ENCODE data around the gene MAMDC4. TPM values are rescaled to one million over a fixed set of nuclear protein-coding genes. Genes with fewer than 3 reads are reported as not detected.

The MAMDC4 gene
- total and polyA plus RNA-seq, 2 experiments from 2014 or later, result 8.5 to 12.7 TPM

DNA sequence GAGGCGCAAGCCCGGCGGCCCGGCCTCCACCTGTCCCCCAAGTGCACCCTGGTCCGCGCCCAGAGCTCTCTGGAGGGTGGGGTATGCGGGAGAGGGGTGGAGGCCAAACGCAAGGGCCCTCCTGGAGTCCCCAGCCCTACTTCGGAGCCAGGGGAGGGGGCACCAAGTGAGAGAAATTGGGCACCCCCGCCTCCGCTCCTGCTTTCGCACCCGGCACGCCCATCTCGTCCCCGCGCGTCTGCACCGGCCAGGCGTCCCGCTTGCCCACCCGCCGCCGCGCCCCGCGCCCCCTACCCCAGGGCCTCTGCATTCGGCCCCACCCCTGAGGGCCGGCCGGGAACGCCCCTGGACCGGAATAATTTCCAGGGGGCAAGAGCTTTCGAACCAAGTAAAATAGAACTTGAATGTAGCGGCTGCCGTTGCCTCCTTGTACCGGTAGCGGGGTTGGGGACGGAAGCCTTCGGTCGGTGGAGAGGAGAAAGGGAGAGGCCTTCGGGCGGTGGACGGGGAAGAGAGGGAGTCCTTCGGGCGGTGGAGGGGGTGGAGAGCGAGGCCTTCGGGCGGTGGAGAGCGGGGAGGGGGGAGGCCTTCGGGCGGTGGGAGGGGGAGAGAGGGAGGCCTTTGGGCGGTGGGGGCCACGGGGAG is 3.6 kb upstream of the MAMDC4 start:
- Histone ChIP-seq H3K27ac (peak overlapping the region; percentile 92), H3K4me2 (peak overlapping the region; percentile 86), H3K9me3 (ENCODE audit: low read depth) (no peaks in the 10 kb centered on the region), H3K4me3 (peak overlapping the region; percentile 86), H3K4me1 (ENCODE audit: insufficient read depth) (peaks cover 8% of the 10 kb centered on the region), H4K20me1 (ENCODE audit: insufficient read depth, poor library complexity, severe bottlenecking) (peaks cover 12% of the 10 kb centered on the region), H2AFZ (peak overlapping the region; percentile 55), H3K27me3 (no peaks in the 10 kb centered on the region), H3K9me2 (replicated peaks; ENCODE audit: insufficient read depth) (no peaks in the 10 kb centered on the region), H3K36me3 (replicated peaks; ENCODE audit: insufficient read depth, low read depth) (no peaks in the 10 kb centered on the region), H3K79me2 (peaks cover 12% of the 10 kb centered on the region)
- DNase-seq (ENCODE audit: low spot score), result peak; percentile 76
- WGBS (ENCODE audit: low lambda C conversion rate, missing lambda C conversion rate), result 0% methylated on average over 17 of the region's 53 CpGs
- TF ChIP-seq, protein P1, sequence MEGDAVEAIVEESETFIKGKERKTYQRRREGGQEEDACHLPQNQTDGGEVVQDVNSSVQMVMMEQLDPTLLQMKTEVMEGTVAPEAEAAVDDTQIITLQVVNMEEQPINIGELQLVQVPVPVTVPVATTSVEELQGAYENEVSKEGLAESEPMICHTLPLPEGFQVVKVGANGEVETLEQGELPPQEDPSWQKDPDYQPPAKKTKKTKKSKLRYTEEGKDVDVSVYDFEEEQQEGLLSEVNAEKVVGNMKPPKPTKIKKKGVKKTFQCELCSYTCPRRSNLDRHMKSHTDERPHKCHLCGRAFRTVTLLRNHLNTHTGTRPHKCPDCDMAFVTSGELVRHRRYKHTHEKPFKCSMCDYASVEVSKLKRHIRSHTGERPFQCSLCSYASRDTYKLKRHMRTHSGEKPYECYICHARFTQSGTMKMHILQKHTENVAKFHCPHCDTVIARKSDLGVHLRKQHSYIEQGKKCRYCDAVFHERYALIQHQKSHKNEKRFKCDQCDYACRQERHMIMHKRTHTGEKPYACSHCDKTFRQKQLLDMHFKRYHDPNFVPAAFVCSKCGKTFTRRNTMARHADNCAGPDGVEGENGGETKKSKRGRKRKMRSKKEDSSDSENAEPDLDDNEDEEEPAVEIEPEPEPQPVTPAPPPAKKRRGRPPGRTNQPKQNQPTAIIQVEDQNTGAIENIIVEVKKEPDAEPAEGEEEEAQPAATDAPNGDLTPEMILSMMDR (IDR thresholded peaks at IDR 0.05; ENCODE audit: poor library complexity), result no peak
- no peak for TF ChIP-seq EZH2 (IDR thresholded peaks at IDR 0.05; ENCODE audit: borderline replicate concordance)
- no peak for TF ChIP-seq EZH2phosphoT487 (IDR thresholded peaks at IDR 0.05; ENCODE audit: low read depth, severe bottlenecking, unreplicated experiment)

DNA sequence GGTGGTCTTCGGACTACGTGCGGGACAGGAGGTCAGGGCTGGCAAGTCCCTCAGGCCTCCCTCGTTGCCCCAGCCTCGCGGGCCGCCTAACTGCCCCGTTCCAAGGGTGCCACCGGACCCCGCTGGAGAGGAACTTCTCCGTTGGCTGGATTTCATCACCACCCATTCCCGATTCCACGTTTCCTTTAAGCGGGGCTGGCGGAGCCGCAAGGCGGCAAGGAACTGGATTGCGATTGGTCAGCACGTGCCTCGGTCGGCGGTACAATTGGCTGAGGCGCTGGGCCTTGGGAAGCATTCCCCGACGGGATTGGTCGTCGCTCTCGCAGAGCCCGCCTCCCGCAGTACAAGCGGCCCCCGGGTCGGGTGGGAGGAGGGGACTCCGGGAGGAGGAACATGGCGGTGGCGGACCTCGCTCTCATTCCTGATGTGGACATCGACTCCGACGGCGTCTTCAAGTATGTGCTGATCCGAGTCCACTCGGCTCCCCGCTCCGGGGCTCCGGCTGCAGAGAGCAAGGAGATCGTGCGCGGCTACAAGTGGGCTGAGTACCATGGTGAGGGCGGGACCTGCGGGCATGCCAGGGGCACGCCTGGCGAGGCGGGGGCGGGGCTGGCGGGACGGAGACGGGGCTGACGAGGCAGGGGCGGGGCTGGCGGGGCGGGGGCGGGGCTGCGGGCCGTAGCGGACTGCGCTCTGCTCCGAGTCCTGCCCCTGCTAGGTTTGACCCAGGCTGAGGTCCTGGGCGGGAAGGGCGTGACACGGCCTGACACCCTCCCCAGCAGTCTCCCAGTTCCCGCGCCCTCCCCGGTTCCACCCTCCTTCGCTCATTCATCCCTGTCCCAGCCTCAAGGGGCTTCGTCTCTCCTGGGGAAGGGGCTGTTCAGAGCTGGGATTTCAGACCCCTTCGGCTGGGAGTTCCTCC is 2.8 kb upstream of the MAMDC4 start, which contains the start of gene PHPT1:
Gene PHPT1, plus strand, starts transcription at position 372 of the 922 bp plus-strand sequence. Its CDS starts 22 bp downstream, at position 394.
- H3K79me2 ChIP-seq, result peaks cover 12% of the 10 kb centered on the region
- H3K9me2 ChIP-seq (replicated peaks; ENCODE audit: insufficient read depth), result no peaks in the 10 kb centered on the region
- H4K20me1 ChIP-seq (ENCODE audit: insufficient read depth, poor library complexity, severe bottlenecking), result peaks cover 12% of the 10 kb centered on the region
- H3K27me3 ChIP-seq, result no peaks in the 10 kb centered on the region
- no peaks in the 10 kb centered on the region for H3K36me3 ChIP-seq (replicated peaks; ENCODE audit: insufficient read depth, low read depth)
- H3K4me3 ChIP-seq, result peak within 1 kb of the TSS; percentile 86
- H3K27ac ChIP-seq, result peak within 1 kb of the TSS; percentile 92
- H3K4me2 ChIP-seq, result peak within 1 kb of the TSS; percentile 98
- peak; percentile 100 for DNase-seq (ENCODE audit: low spot score)
- H2AFZ ChIP-seq, result peak within 1 kb of the TSS; percentile 57
- WGBS (ENCODE audit: low lambda C conversion rate, missing lambda C conversion rate), result under 1% methylated on average over 45 of the region's 77 CpGs
- no peaks in the 10 kb centered on the region for H3K9me3 ChIP-seq (ENCODE audit: low read depth)
- H3K4me1 ChIP-seq (ENCODE audit: insufficient read depth), result peaks cover 8% of the 10 kb centered on the region
- TF ChIP-seq, protein P1 (IDR thresholded peaks at IDR 0.05; ENCODE audit: poor library complexity), result no peak
- TF ChIP-seq EZH2 (IDR thresholded peaks at IDR 0.05; ENCODE audit: borderline replicate concordance), result no peak

DNA sequence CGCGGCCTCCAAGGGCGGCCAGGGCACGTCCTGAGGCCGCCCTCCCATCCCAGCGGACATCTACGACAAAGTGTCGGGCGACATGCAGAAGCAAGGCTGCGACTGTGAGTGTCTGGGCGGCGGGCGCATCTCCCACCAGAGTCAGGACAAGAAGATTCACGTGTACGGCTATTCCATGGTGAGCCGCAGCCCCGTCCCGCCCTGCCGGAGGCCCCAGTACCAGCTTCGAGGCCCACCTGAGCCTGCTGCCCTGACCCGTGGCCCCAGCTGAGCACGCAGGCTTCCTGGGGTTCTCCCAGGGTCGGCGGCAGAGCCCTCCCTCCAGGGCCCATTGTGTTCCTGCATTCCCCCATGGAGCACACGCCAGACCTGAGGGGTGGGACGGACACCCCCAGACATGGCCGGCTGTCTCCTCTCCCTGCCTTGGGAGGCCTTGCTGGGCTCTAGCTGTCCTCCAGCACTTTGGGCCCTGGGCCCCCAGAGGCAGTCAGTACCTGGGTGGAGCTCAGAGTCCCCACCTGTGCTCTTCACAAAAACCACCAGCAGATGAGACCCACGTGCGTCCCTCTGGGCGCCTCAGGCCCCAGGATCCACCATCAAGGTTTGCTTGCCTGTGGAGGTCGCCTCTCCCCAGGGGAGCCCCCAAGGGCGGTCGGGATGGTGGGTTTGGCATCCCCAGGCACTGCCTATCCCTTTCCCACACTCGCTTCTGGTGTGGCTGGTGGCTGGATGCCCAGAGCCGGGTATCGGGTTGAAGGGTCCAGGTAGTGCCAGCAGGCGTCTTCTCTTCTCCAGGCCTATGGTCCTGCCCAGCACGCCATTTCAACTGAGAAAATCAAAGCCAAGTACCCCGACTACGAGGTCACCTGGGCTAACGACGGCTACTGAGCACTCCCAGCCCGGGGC is 1.9 kb upstream of the MAMDC4 start:
- Histone ChIP-seq H3K4me3 (peak overlapping the region; percentile 60), H3K9me3 (ENCODE audit: low read depth) (no peaks in the 10 kb centered on the region), H4K20me1 (ENCODE audit: insufficient read depth, poor library complexity, severe bottlenecking) (peaks cover 12% of the 10 kb centered on the region), H3K27ac (peak overlapping the region; percentile 92), H3K79me2 (peaks cover 12% of the 10 kb centered on the region), H3K4me1 (ENCODE audit: insufficient read depth) (peaks cover 8% of the 10 kb centered on the region), H3K36me3 (replicated peaks; ENCODE audit: insufficient read depth, low read depth) (no peaks in the 10 kb centered on the region), H3K27me3 (no peaks in the 10 kb centered on the region), H2AFZ (no peak overlapping the region), H3K4me2 (peak overlapping the region; percentile 98), H3K9me2 (replicated peaks; ENCODE audit: insufficient read depth) (no peaks in the 10 kb centered on the region)
- TF ChIP-seq, protein P1 (IDR thresholded peaks at IDR 0.05; ENCODE audit: poor library complexity), result no peak
- no peak for TF ChIP-seq EZH2phosphoT487 (IDR thresholded peaks at IDR 0.05; ENCODE audit: low read depth, severe bottlenecking, unreplicated experiment)
- WGBS (ENCODE audit: low lambda C conversion rate, missing lambda C conversion rate), result 74% methylated on average over 43 of the region's 43 CpGs
- DNase-seq (ENCODE audit: low spot score), result no peak
